ENCODE data around the gene C3orf18. TPM values are rescaled to one million over a fixed set of nuclear protein-coding genes. Genes with fewer than 3 reads are reported as not detected.
A peak's percentile ranks its signal among the peaks of the same experiment; 100 is the strongest.

C3orf18 gene
- total RNA-seq, 5 donors from 2014 or later (not counting 1 experiment from before 2014, with no cell fraction given): 15.3 to 24.7 (median 19.5) TPM

DNA sequence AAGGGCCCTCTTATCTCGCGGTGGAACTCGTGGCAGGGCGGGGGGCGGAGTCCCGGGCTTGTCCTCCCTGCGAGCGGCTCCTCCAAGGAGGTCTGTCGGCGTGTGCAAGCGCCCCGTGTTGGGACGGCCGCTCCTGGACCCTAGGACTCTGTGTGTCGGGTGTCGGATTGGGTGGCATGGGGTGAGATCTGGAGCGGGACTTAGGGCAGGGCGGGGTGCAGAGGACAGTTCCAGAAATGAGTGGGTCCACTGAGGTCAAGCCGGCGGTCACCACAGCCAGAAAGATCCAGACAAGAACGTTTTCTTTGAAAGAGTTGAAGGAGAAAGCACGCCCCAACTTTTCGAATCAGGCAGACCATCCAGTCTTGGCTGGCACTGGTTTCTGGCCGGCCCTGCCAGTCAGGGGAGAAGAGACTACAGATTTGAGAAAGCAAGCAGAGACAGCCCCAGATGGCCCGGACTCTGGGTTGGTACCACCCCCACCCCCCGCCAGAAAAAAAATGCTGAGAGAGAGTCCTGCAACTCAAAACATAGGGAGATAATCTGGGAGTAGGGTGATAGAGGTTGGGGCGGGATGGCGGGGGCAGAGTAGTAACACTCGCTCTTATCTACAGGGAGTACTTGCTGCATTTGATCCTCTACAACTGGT lies 44.8 kb upstream of the C3orf18 start:
- Histone ChIP-seq H3K27ac (ENCODE audit: low read length) (peak overlapping the region; percentile 65), H3K9me3 (no peaks in the 10 kb centered on the region), H3K36me3 (ENCODE audit: control insufficient read depth in 2 of 2, extremely low read depth in 1 of 2, insufficient read depth in 1 of 2, low read length in 1 of 2) (peaks cover 0 to 32% of the 10 kb centered on the region in 2 donors), H3K27me3 (replicated peaks in 1 of 2; ENCODE audit: control insufficient read depth in 2 of 2, extremely low read depth in 1 of 2, insufficient read depth in 2 of 2, low read length in 1 of 2) (no peaks in the 10 kb centered on the region), H3K4me3 (ENCODE audit: control insufficient read depth in 1 of 2, extremely low read depth in 1 of 2, low read length in 1 of 2) (peak overlapping the region; percentile 82 to 93), H3K4me1 (ENCODE audit: control insufficient read depth in 1 of 2, extremely low read depth in 1 of 2, insufficient read depth in 2 of 2, low read length in 2 of 2) (peaks cover 38 to 87% of the 10 kb centered on the region in 2 experiments)
- 1% methylated on average over 24 of the region's 29 CpGs for WGBS (ENCODE audit: insufficient coverage)
- Mint-ChIP-seq H3K27ac (peak overlapping the region; percentile 99 to 100), H3K36me3 (peaks cover 40% of the 10 kb centered on the region), H3K4me3 (peak overlapping the region; percentile 80 to 96 (median 93)), H3K27me3 (no peaks in the 10 kb centered on the region), H3K4me1 (peaks cover 65 to 73% (median 69%) of the 10 kb centered on the region in 3 donors), H3K9me3 (no peaks in the 10 kb centered on the region)
- DNase-seq (peak in 2 of 35 experiments; percentile 25 to 49), ATAC-seq (replicated peaks in 1 of 4) (no peak)
- ChIA-PET CTCF (interaction anchor here (0.5 to 7.8 kb wide), 22 partner anchors 10 to 775 kb away, joined by 3 to 139 read pairs (median 4); partner anchors contain the start of genes C3orf18 (in 2 of the 2), HEMK1 (in 2 of the 2), CYB561D2 (in 1 of the 2) and MANF (in 1 of the 2)), POLR2A (interaction anchor here (1.1 to 1.2 kb wide), 2 partner anchors 34 to 42 kb away, joined by 3 to 4 read pairs; no protein-coding TSS in a partner anchor)

DNA sequence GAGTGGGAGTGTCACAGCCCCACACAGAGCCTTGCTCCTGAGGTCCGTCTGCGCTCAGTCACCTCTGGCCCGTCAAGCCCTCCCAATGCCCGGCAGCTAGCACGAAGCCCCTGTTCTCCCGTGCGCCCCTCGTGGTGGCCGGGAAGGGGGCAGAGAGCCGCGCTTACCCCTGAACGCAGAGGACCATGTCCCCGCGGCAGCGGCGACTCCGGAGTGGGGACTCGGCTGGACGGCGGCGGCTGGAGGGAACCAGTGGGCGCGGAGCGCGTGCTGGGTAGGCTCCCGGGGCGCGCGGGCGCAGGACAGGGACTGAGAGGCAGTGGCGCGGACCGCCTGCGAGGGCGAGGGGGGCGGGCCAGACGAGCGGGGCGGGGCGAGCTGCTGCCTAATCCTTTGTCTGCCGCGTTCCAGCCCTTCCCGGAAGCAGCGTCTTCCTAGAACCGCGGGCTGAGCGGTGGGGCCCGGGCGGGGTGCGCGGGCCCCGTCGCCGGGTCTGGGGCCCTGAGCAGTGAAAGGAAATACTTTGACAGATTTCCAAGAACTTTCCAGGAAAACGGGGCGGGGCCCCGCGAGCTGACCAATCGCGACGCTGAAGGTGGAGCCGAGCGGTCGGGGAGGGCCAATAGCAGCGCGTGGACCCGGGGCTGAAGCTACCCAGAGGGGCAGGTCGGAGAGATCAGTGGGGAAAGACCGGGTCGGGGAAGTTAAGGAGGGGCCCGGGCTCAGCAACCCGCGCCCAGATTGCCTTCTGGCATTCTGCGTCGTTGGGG lies 44.1 kb upstream of the C3orf18 start, which contains the start of gene CISH:
Gene CISH, minus strand, starts transcription at position 311 of the 770 bp plus-strand sequence. Its CDS starts 124 bp downstream, at position 187.
- Histone ChIP-seq H3K4me3 (ENCODE audit: control insufficient read depth in 1 of 2, extremely low read depth in 1 of 2, low read length in 1 of 2) (peak within 1 kb of the TSS; percentile 82 to 93), H3K27ac (ENCODE audit: low read length) (peak within 1 kb of the TSS; percentile 65), H3K27me3 (replicated peaks in 1 of 2; ENCODE audit: control insufficient read depth in 2 of 2, extremely low read depth in 1 of 2, insufficient read depth in 2 of 2, low read length in 1 of 2) (no peaks in the 10 kb centered on the region), H3K4me1 (ENCODE audit: control insufficient read depth in 1 of 2, extremely low read depth in 1 of 2, insufficient read depth in 2 of 2, low read length in 2 of 2) (peaks cover 45 to 90% of the 10 kb centered on the region in 2 experiments), H3K36me3 (ENCODE audit: control insufficient read depth in 2 of 2, extremely low read depth in 1 of 2, insufficient read depth in 1 of 2, low read length in 1 of 2) (peaks cover 3 to 39% of the 10 kb centered on the region in 2 donors), H3K9me3 (no peaks in the 10 kb centered on the region)
- ChIA-PET POLR2A (interaction anchor here in 1 of 2 donors (0.6 to 1.2 kb wide), 3 partner anchors 41 to 796 kb away, joined by 3 read pairs; no protein-coding TSS in a partner anchor), CTCF (interaction anchor here (0.5 to 7.8 kb wide), 19 partner anchors 10 to 1829 kb away, joined by 3 to 139 read pairs (median 4); partner anchors contain the start of genes C3orf18 (in 2 of the 2), HEMK1 (in 2 of the 2), CYB561D2 (in 1 of the 2) and MANF (in 1 of the 2))
- Mint-ChIP-seq H3K4me3 (peak within 1 kb of the TSS; percentile 80 to 96 (median 93)), H3K9me3 (no peaks in the 10 kb centered on the region), H3K27ac (peak within 1 kb of the TSS; percentile 99 to 100), H3K36me3 (peaks cover 46% of the 10 kb centered on the region), H3K4me1 (peaks cover 72 to 79% (median 76%) of the 10 kb centered on the region in 3 donors), H3K27me3 (no peaks in the 10 kb centered on the region)
- WGBS (ENCODE audit: insufficient coverage): under 1% methylated on average over 72 of the region's 75 CpGs
- ATAC-seq (replicated peaks in 1 of 4) (peak; percentile 67 to 75 (median 70)), DNase-seq (peak; percentile 76 to 93 (median 86))

DNA sequence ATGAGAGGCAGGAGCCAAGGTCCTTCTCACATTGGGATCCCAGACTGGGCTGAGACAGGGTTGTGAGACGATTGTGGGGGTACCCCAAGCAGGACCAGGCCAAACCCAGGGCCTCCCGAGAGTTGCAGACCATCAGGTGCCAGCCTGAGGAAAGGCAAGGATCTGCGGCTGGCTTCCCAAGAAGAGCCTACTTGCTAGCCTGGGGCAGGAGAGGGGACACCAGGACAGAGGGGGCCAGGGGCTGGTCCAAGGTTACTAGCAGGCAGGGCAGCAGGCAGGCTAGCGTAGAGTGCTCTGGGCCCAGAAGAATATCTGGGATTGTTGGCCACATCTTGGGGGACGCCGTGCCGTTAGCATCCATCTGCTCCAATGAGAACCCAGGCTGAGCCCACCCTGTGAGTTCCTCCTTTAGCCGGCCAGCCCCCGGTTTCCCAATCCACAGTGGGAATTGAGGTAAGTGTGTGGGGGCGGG lies 43.5 kb upstream of the C3orf18 start:
- H3K4me3 Mint-ChIP-seq: peak overlapping the region; percentile 80 to 96 (median 93)
- CTCF ChIA-PET: interaction anchor here (0.8 to 7.8 kb wide), 15 partner anchors 13 to 273 kb away, joined by 3 to 139 read pairs (median 7); partner anchors contain the start of genes C3orf18 (in 2 of the 2), HEMK1 (in 2 of the 2), CYB561D2 (in 1 of the 2) and NPRL2 (in 1 of the 2)
- no peaks in the 10 kb centered on the region for H3K27me3 Mint-ChIP-seq
- DNase-seq (no peak), ATAC-seq (replicated peaks in 1 of 4) (no peak)
- no peaks in the 10 kb centered on the region for H3K9me3 ChIP-seq
- peak overlapping the region; percentile 82 to 93 for H3K4me3 ChIP-seq (ENCODE audit: control insufficient read depth in 1 of 2, extremely low read depth in 1 of 2, low read length in 1 of 2)
- H3K4me1 ChIP-seq (ENCODE audit: control insufficient read depth in 1 of 2, extremely low read depth in 1 of 2, insufficient read depth in 2 of 2, low read length in 2 of 2): peaks cover 46 to 90% of the 10 kb centered on the region in 2 experiments
- H3K9me3 Mint-ChIP-seq: no peaks in the 10 kb centered on the region
- H3K27ac ChIP-seq (ENCODE audit: low read length): peak overlapping the region; percentile 58
- H3K36me3 ChIP-seq (ENCODE audit: control insufficient read depth in 2 of 2, extremely low read depth in 1 of 2, insufficient read depth in 1 of 2, low read length in 1 of 2): peaks cover 3 to 45% of the 10 kb centered on the region in 2 donors
- POLR2A ChIA-PET: interaction anchor here in 1 of 2 donors (0.6 to 1.2 kb wide), 4 partner anchors 41 to 797 kb away, joined by 3 read pairs; partner anchors contain the start of gene HEMK1
- H3K36me3 Mint-ChIP-seq: peaks cover 51% of the 10 kb centered on the region
- H3K27me3 ChIP-seq (replicated peaks in 1 of 2; ENCODE audit: control insufficient read depth in 2 of 2, extremely low read depth in 1 of 2, insufficient read depth in 2 of 2, low read length in 1 of 2): no peaks in the 10 kb centered on the region
- 2% methylated on average over 4 of the region's 10 CpGs for WGBS (ENCODE audit: insufficient coverage)
- peak overlapping the region; percentile 99 to 100 for H3K27ac Mint-ChIP-seq
- peaks cover 73 to 79% (median 76%) of the 10 kb centered on the region in 3 donors for H3K4me1 Mint-ChIP-seq

DNA sequence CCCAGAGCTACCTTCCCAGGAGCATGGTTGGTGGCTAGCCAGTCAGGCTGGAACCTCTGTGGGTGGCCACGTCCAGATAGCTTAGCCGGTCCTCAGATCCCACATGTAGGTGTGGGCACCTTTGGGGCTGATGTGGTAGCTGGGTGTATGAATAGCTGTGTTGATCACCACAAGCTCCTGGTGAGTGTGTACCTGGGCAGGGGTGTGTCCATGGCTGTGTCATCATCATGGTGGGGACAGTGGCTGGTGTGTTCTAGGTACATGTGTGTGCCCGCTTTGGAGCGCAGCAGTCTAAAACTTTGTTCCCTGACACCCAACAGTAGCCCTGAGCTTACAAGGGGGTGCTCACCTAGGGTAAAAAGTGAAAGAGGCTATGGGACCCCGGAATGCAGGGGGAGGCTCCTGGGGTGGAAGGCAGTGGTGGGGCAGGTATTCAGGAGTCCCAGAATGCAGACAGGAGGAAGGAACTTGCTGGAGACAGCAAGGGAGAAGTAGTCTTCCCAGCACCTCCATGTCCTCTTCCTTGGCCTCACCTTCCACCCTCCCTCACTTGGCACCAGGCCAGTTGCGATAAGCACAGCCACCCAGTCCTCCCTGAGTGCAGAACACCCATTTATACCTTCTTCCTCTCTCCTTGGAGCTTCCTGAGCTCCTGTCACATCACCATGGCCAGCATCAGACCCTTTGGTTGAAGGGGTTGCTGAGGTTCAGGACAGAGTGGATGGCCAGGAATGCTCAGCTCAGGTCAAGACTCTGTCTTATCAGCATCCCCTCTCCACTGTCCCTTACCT lies 42.8 kb upstream of the C3orf18 start:
- Mint-ChIP-seq H3K36me3 (peaks cover 57% of the 10 kb centered on the region), H3K4me1 (peaks cover 75 to 79% (median 76%) of the 10 kb centered on the region in 3 donors), H3K27ac (peak overlapping the region; percentile 99 to 100), H3K27me3 (no peaks in the 10 kb centered on the region), H3K9me3 (no peaks in the 10 kb centered on the region), H3K4me3 (peak overlapping the region; percentile 80 to 96 (median 93))
- POLR2A ChIA-PET: interaction anchor here (0.5 to 1.7 kb wide), 5 partner anchors 17 to 676 kb away, joined by 3 to 6 read pairs (median 4); partner anchors contain the start of gene HEMK1 (in 1 of the 2)
- H3K27me3 ChIP-seq (replicated peaks in 1 of 2; ENCODE audit: control insufficient read depth in 2 of 2, extremely low read depth in 1 of 2, insufficient read depth in 2 of 2, low read length in 1 of 2): no peaks in the 10 kb centered on the region
- H3K4me1 ChIP-seq (ENCODE audit: control insufficient read depth in 1 of 2, extremely low read depth in 1 of 2, insufficient read depth in 2 of 2, low read length in 2 of 2): peaks cover 48 to 90% of the 10 kb centered on the region in 2 experiments
- DNase-seq: peak in 3 of 35 experiments; percentile 16 to 49 (median 28)
- H3K27ac ChIP-seq (ENCODE audit: low read length): peak overlapping the region; percentile 58
- H3K4me3 ChIP-seq (ENCODE audit: control insufficient read depth in 1 of 2, extremely low read depth in 1 of 2, low read length in 1 of 2): peak overlapping the region; percentile 82 to 93
- peaks cover 3 to 52% of the 10 kb centered on the region in 2 donors for H3K36me3 ChIP-seq (ENCODE audit: control insufficient read depth in 2 of 2, extremely low read depth in 1 of 2, insufficient read depth in 1 of 2, low read length in 1 of 2)
- H3K9me3 ChIP-seq: no peaks in the 10 kb centered on the region
- WGBS (ENCODE audit: insufficient coverage): 33% methylated on average over 1 of the region's 6 CpGs
- CTCF ChIA-PET: interaction anchor here (0.6 to 7.8 kb wide), 9 partner anchors 9 to 141 kb away, joined by 3 to 96 read pairs (median 7); partner anchors contain the start of genes C3orf18 (in 2 of the 2) and HEMK1 (in 2 of the 2)
- no peak for ATAC-seq (replicated peaks in 1 of 4)

DNA sequence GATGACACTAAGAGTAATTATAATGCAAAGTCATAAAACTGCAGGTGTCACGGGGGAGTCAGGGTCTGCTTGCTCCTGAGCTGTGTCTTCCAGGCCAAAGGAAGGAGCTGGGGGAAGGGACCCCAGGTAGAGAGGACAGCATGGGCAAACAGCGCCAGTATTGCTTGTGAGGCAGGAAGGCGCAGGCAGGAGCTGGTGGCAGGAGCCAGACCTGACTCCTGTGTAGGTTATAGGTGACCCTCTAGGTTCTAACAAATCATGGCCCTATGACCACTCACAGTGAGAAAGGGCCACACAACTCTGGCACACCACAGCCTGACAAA lies 42.2 kb upstream of the C3orf18 start:
- peaks cover 55 to 96% of the 10 kb centered on the region in 2 experiments for H3K4me1 ChIP-seq (ENCODE audit: control insufficient read depth in 1 of 2, extremely low read depth in 1 of 2, insufficient read depth in 2 of 2, low read length in 2 of 2)
- H3K36me3 Mint-ChIP-seq: peaks cover 63% of the 10 kb centered on the region

More for the DNA sequence above, 42.2 kb upstream of the C3orf18 start:
- H3K27ac Mint-ChIP-seq: peak overlapping the region; percentile 99 to 100
- DNase-seq: no peak
- no peaks in the 10 kb centered on the region for H3K9me3 Mint-ChIP-seq
- ChIA-PET POLR2A (interaction anchor here (0.5 to 1.7 kb wide), 5 partner anchors 16 to 677 kb away, joined by 4 to 6 read pairs (median 4); no protein-coding TSS in a partner anchor), CTCF (interaction anchor here (0.6 to 7.8 kb wide), 9 partner anchors 9 to 142 kb away, joined by 3 to 96 read pairs (median 7); partner anchors contain the start of genes C3orf18 (in 2 of the 2) and HEMK1 (in 2 of the 2))
- peak overlapping the region; percentile 58 for H3K27ac ChIP-seq (ENCODE audit: low read length)
- no peaks in the 10 kb centered on the region for H3K27me3 Mint-ChIP-seq
- H3K4me3 ChIP-seq (ENCODE audit: control insufficient read depth in 1 of 2, extremely low read depth in 1 of 2, low read length in 1 of 2): peak overlapping the region; percentile 82 to 93
- H3K9me3 ChIP-seq: no peaks in the 10 kb centered on the region
- ATAC-seq (replicated peaks in 1 of 4): no peak
- H3K27me3 ChIP-seq (replicated peaks in 1 of 2; ENCODE audit: control insufficient read depth in 2 of 2, extremely low read depth in 1 of 2, insufficient read depth in 2 of 2, low read length in 1 of 2): no peaks in the 10 kb centered on the region
- peak overlapping the region; percentile 80 to 96 (median 93) for H3K4me3 Mint-ChIP-seq
- 14% methylated on average over 1 of the region's 3 CpGs for WGBS (ENCODE audit: insufficient coverage)
- H3K36me3 ChIP-seq (ENCODE audit: control insufficient read depth in 2 of 2, extremely low read depth in 1 of 2, insufficient read depth in 1 of 2, low read length in 1 of 2): peaks cover 3 to 58% of the 10 kb centered on the region in 2 donors
- peaks cover 82 to 83% (median 82%) of the 10 kb centered on the region in 3 donors for H3K4me1 Mint-ChIP-seq
